CD4-positive, alpha-beta T cell (primary cell): Measurements from ENCODE around the gene PRKAR2B. TPM values are rescaled to one million over a fixed set of nuclear protein-coding genes. Genes with fewer than 3 reads are reported as not detected.

Source experiments
- ATAC-seq: fragments of 200-7000 bp; cut with Tn5 transposase; one replicate; pipeline ENCODE4 v1.10.0; 2022; ENCODE audit warnings: mild to moderate bottlenecking; ENCODE audit not compliant: poor library complexity
- CTCF ChIA-PET: fragments of 350-600 bp; sonication (Branson Sonifier 250); formaldehyde crosslinking; loops from one replicate; lab custom pipeline; 2021; ENCODE audit warnings: antibody characterized with exemption, inconsistent platforms; lab: Charles Lee
- POLR2A ChIA-PET: fragments of 350-600 bp; sonication (Branson Sonifier 250); formaldehyde crosslinking; loops from one replicate; lab custom pipeline; 2021; ENCODE audit warnings: antibody characterized with exemption, inconsistent platforms; lab: Charles Lee
- DNase-seq, 14 experiments: peaks; one replicate each; pipeline ENCODE4 v3.0.0-alpha.2; 2013 to 2020; ENCODE audit warnings: mixed read lengths in 2 of 14
- H3K27ac ChIP-seq, 2 donors: one replicate each; pipeline versions ENCODE4 v1.5.1 to v1.7.0; 2013; ENCODE audit warnings: low read length in 2 of 2, low read depth in 1 of 2, mild to moderate bottlenecking in 1 of 2
- H3K27me3 ChIP-seq, 2 experiments: 1 replicate in 1 of 2; 2 replicates in 1 of 2; pipeline versions ENCODE4 v1.6.1 to v1.7.0; 2013; ENCODE audit warnings: low read length in 2 of 2, control low read depth in 1 of 2, mild to moderate bottlenecking in 1 of 2, moderate library complexity in 1 of 2; ENCODE audit not compliant: insufficient read depth in 2 of 2, control insufficient read depth in 1 of 2
- H3K36me3 ChIP-seq: one replicate; pipeline ENCODE4 v1.6.1; 2013; ENCODE audit warnings: low read length, control low read depth; ENCODE audit not compliant: insufficient read depth
- H3K4me1 ChIP-seq: one replicate; pipeline ENCODE4 v1.6.1; 2013; ENCODE audit warnings: low read length, control low read depth; ENCODE audit not compliant: insufficient read depth
- H3K4me3 ChIP-seq: one replicate; pipeline ENCODE4 v1.5.1; 2013; ENCODE audit warnings: mild to moderate bottlenecking, low read length, moderate library complexity
- H3K9me3 ChIP-seq, 2 experiments: 1 replicate in 1 of 2; 2 replicates in 1 of 2; pipeline versions ENCODE4 v1.6.1 to v1.7.0; 2013; ENCODE audit warnings: low read length in 2 of 2, mild to moderate bottlenecking in 2 of 2, control low read depth in 1 of 2, moderate library complexity in 1 of 2; ENCODE audit not compliant: control insufficient read depth in 1 of 2, insufficient read depth in 1 of 2
- H3K27ac Mint-ChIP-seq: one replicate; pipeline ENCODE4 v1.8.0; 2020; ENCODE audit warnings: mixed read lengths
- H3K27me3 Mint-ChIP-seq: one replicate; pipeline ENCODE4 v1.8.0; 2021; ENCODE audit warnings: mixed read lengths
- H3K36me3 Mint-ChIP-seq: one replicate; pipeline ENCODE4 v1.8.0; 2021; ENCODE audit warnings: low read depth, mixed read lengths
- H3K4me1 Mint-ChIP-seq: one replicate; pipeline ENCODE4 v1.8.0; 2021; ENCODE audit warnings: low read depth, mixed read lengths
- H3K4me3 Mint-ChIP-seq: one replicate; pipeline ENCODE4 v1.8.0; 2020; ENCODE audit warnings: mild to moderate bottlenecking, mixed read lengths
- H3K9me3 Mint-ChIP-seq: one replicate; pipeline ENCODE4 v1.8.0; 2020; ENCODE audit warnings: mixed read lengths
- CTCF ChIP-seq: fragments of 200-600 bp; IDR thresholded peaks from one replicate; pipeline ENCODE4 v1.8.0; 2022; ENCODE audit warnings: antibody characterized with exemption, mild to moderate bottlenecking
- intact Hi-C, 2 experiments: fragments of 100-400 bp; cut with DNase I in 1 of 2; cut with micrococcal nuclease in 1 of 2; formaldehyde crosslinking; loops; one replicate each; pipeline versions ENCODE4 v1.15.1 to v1.9.0; 2023 to 2025; cut with DNase I, micrococcal nuclease
- total RNA-seq, 174 experiments: library from RNA in 2 of 174; stranded (reverse) in 2 of 174; gene quantifications; one replicate each; pipeline ENCODE4 v1.2.3 and lab custom pipeline; 2021 to 2026

PRKAR2B gene
- total RNA-seq, 2 experiments from 2014 or later, result 0.41 to 0.42 TPM

- intact Hi-C loops, result no loop called here
Observed at GRCh38 chr7:107113866-107114265, 69.4 kb downstream of the PRKAR2B start.

GRCh38 chr7:107115114-107115513, 70.6 kb downstream of the PRKAR2B start:
- Mint-ChIP-seq H3K9me3 (no peaks in the 10 kb centered on the region), H3K4me3 (no peak overlapping the region), H3K27me3 (no peaks in the 10 kb centered on the region), H3K36me3 (no peaks in the 10 kb centered on the region), H3K4me1 (no peaks in the 10 kb centered on the region), H3K27ac (no peak overlapping the region)
- intact Hi-C loops, result no loop called here
- Histone ChIP-seq H3K27ac (no peak overlapping the region), H3K9me3 (no peaks in the 10 kb centered on the region), H3K27me3 (no peaks in the 10 kb centered on the region), H3K36me3 (no peaks in the 10 kb centered on the region), H3K4me1 (no peaks in the 10 kb centered on the region), H3K4me3 (no peak overlapping the region)
- DNase-seq (no peak), ATAC-seq (no peak)
- no peak for TF ChIP-seq CTCF
- ChIA-PET CTCF (no interaction called here), POLR2A (no interaction called here)

More at GRCh38 chr7:107113866-107114265, 69.4 kb downstream of the PRKAR2B start:
- CTCF ChIA-PET, result no interaction called here
- no peaks in the 10 kb centered on the region for H3K27me3 ChIP-seq
- ATAC-seq (no peak), DNase-seq (no peak)
- H3K4me3 Mint-ChIP-seq, result no peak overlapping the region
- no peaks in the 10 kb centered on the region for H3K36me3 ChIP-seq
- no peaks in the 10 kb centered on the region for H3K4me1 Mint-ChIP-seq
- no peaks in the 10 kb centered on the region for H3K9me3 Mint-ChIP-seq
- no peak overlapping the region for H3K4me3 ChIP-seq
- no peak for TF ChIP-seq CTCF
- POLR2A ChIA-PET, result no interaction called here
- H3K36me3 Mint-ChIP-seq, result no peaks in the 10 kb centered on the region
- no peaks in the 10 kb centered on the region for H3K9me3 ChIP-seq
- H3K27me3 Mint-ChIP-seq, result no peaks in the 10 kb centered on the region
- no peak overlapping the region for H3K27ac Mint-ChIP-seq
- no peaks in the 10 kb centered on the region for H3K4me1 ChIP-seq
- no peak overlapping the region for H3K27ac ChIP-seq

- no peaks in the 10 kb centered on the region for H3K36me3 Mint-ChIP-seq
- no peaks in the 10 kb centered on the region for H3K9me3 Mint-ChIP-seq
- ChIA-PET CTCF (no interaction called here), POLR2A (no interaction called here)
- Histone ChIP-seq H3K36me3 (no peaks in the 10 kb centered on the region), H3K27me3 (no peaks in the 10 kb centered on the region), H3K27ac (no peak overlapping the region), H3K4me1 (no peaks in the 10 kb centered on the region), H3K4me3 (no peak overlapping the region), H3K9me3 (no peaks in the 10 kb centered on the region)
- no peak for TF ChIP-seq CTCF
- no peaks in the 10 kb centered on the region for H3K4me1 Mint-ChIP-seq
- no peaks in the 10 kb centered on the region for H3K27me3 Mint-ChIP-seq
- intact Hi-C loops, result no loop called here
- DNase-seq, result no peak
- ATAC-seq, result no peak
- no peak overlapping the region for H3K27ac Mint-ChIP-seq
- no peak overlapping the region for H3K4me3 Mint-ChIP-seq
Observed at GRCh38 chr7:107115762-107116540, 71.4 kb downstream of the PRKAR2B start.
